IMR-90 (cell line): Measurements from ENCODE around the gene FERMT2.

ENCODE experiments used
- CEBPB ChIP-seq: IDR thresholded peaks from 2 replicates; pipeline ENCODE4 v1.6.1; 2012; ENCODE audit warnings: low read depth, low read length, improper control_type of control experiment
- CTCF ChIP-seq: conservative IDR thresholded peaks from 2 replicates; pipeline ENCODE4 v1.5.1; 2012; ENCODE audit warnings: mild to moderate bottlenecking, low read depth, low read length, improper control_type of control experiment
- ELK1 ChIP-seq: fragments of 150-350 bp; IDR thresholded peaks from 2 replicates; pipeline ENCODE4 v1.6.1; 2016; ENCODE audit warnings: low read depth, mild to moderate bottlenecking, low read length, moderate library complexity, borderline replicate concordance
- MAZ ChIP-seq: IDR thresholded peaks from 2 replicates; pipeline ENCODE4 v1.6.1; 2012; ENCODE audit warnings: low read depth, mild to moderate bottlenecking, low read length, improper control_type of control experiment, moderate library complexity, borderline replicate concordance
- NFE2L2 ChIP-seq: fragments of 150-350 bp; IDR thresholded peaks from 2 replicates; pipeline ENCODE4 v1.6.1; 2016; ENCODE audit warnings: low read depth, mild to moderate bottlenecking, low read length
- POLR2A ChIP-seq: IDR thresholded peaks from 2 replicates; pipeline ENCODE4 v1.6.1; 2012; ENCODE audit warnings: mild to moderate bottlenecking, low read depth, low read length
- TF ChIP-seq, protein P1 (sequence below): fragments of 150-350 bp; IDR thresholded peaks from 2 replicates; pipeline ENCODE4 v1.6.1; 2017; ENCODE audit warnings: mild to moderate bottlenecking, antibody characterized with exemption, low read length, low read depth

- no peak for TF ChIP-seq CTCF
- TF ChIP-seq POLR2A = no peak
- TF ChIP-seq CEBPB = no peak
- TF ChIP-seq, protein P1, sequence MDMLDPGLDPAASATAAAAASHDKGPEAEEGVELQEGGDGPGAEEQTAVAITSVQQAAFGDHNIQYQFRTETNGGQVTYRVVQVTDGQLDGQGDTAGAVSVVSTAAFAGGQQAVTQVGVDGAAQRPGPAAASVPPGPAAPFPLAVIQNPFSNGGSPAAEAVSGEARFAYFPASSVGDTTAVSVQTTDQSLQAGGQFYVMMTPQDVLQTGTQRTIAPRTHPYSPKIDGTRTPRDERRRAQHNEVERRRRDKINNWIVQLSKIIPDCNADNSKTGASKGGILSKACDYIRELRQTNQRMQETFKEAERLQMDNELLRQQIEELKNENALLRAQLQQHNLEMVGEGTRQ = no peak
- TF ChIP-seq NFE2L2 = no peak
- TF ChIP-seq ELK1 = no peak
- TF ChIP-seq MAZ = no peak
Observed at GRCh38 chr14:52937869-52938268, 13.0 kb downstream of the FERMT2 start.
